Kidney epithelial cell (primary cell): ENCODE results near the gene RHOH. TPM values are rescaled to one million over a fixed set of nuclear protein-coding genes. Genes with fewer than 3 reads are reported as not detected.

Experiments used
- DNase-seq: peaks from one replicate; pipeline ENCODE4 v3.0.0-alpha.2; 2010; ENCODE audit warnings: low read depth
- H3K27me3 ChIP-seq: 2 replicates; pipeline ENCODE4 v1.6.0; 2011; ENCODE audit warnings: low read length; ENCODE audit not compliant: control insufficient read depth, insufficient read depth
- H3K36me3 ChIP-seq: 2 replicates; pipeline ENCODE4 v1.5.1; 2011; ENCODE audit warnings: low read length; ENCODE audit not compliant: control insufficient read depth, insufficient read depth
- H3K4me3 ChIP-seq: 2 replicates; pipeline ENCODE4 v1.5.1; 2011; ENCODE audit warnings: low read depth, mild to moderate bottlenecking, control low read depth, low read length
- CTCF ChIP-seq: IDR thresholded peaks from 2 replicates; pipeline ENCODE4 v1.5.1; 2011; ENCODE audit warnings: mild to moderate bottlenecking, moderate library complexity, low read length, control low read depth, inconsistent platforms; ENCODE audit not compliant: insufficient read depth, poor library complexity, severe bottlenecking
- total RNA-seq: library from RNA; depleted of rRNA; stranded (reverse); fragments of >200 nt; gene quantifications from 2 replicates; pipeline ENCODE4 v1.2.3, GENCODE V29; 2015

RHOH gene
- total RNA-seq, 1 donor from 2014 or later = not detected

GRCh38 chr4:40204507-40205258 lies 7.9 kb downstream of the RHOH start:
- Histone ChIP-seq H3K4me3 (no peak overlapping the region), H3K27me3 (no peaks in the 10 kb centered on the region), H3K36me3 (no peaks in the 10 kb centered on the region)
- TF ChIP-seq CTCF = no peak
- DNase-seq = no peak

- no peak for TF ChIP-seq CTCF
- DNase-seq = no peak
- Histone ChIP-seq H3K27me3 (no peaks in the 10 kb centered on the region), H3K4me3 (no peak overlapping the region), H3K36me3 (no peaks in the 10 kb centered on the region)
These were observed 8.7 kb downstream of the RHOH start for GRCh38 chr4:40205259-40206198.

- H3K27me3 ChIP-seq = no peaks in the 10 kb centered on the region
- TF ChIP-seq CTCF = no peak
- no peaks in the 10 kb centered on the region for H3K36me3 ChIP-seq
- no peak overlapping the region for H3K4me3 ChIP-seq
- no peak for DNase-seq
These were observed 9.6 kb downstream of the RHOH start for GRCh38 chr4:40206426-40206825.

- Histone ChIP-seq H3K27me3 (no peaks in the 10 kb centered on the region), H3K4me3 (no peak overlapping the region), H3K36me3 (no peaks in the 10 kb centered on the region)
- DNase-seq = no peak
- no peak for TF ChIP-seq CTCF
These were observed 12.6 kb downstream of the RHOH start for GRCh38 chr4:40209401-40209800.

DNA sequence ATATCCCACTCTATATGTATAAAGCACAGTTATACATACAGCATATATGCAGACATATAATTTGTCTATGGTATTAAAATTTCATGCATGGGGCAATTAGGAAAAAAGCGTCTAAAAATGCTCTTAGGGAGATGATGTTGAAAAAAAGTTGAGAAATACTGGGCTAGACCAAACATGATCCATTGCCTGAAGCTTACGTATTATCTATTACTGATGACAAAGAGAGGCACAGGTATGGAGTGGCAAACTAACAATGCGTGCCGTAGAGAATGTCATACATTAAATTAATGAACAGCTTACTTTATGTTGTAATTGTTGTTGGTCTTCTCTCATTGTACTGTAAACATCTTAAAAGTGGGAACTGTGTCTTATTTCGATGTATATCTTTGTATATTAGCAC lies 13.9 kb downstream of the RHOH start:
- Histone ChIP-seq H3K4me3 (no peak overlapping the region), H3K36me3 (no peaks in the 10 kb centered on the region), H3K27me3 (no peaks in the 10 kb centered on the region)
- no peak for DNase-seq
- TF ChIP-seq CTCF = no peak
